HG02884 (cell line): ENCODE data around the gene TCF12.
"Not testable (repeated sequence)": the region's sequence is repeated elsewhere in the genome, so short reads cannot be mapped to it uniquely, and the experiment has no call there.

Source experiments
- ATAC-seq: cut with Tn5 transposase; IDR thresholded peaks from one replicate; pipeline ENCODE4 v1.9.1; 2021; ENCODE audit warnings: mild to moderate bottlenecking, moderate library complexity; ENCODE audit not compliant: unreplicated experiment

Gene TCF12

GRCh38 chr15:57129064-57129463 lies 210.6 kb downstream of the TCF12 start:
- no peak for ATAC-seq

- no peak for ATAC-seq
Measured at GRCh38 chr15:57130956-57131355, 212.5 kb downstream of the TCF12 start.

GRCh38 chr15:57133127-57133968 lies 214.9 kb downstream of the TCF12 start:
- no peak for ATAC-seq

- ATAC-seq, result no peak
Measured at GRCh38 chr15:57134071-57134605, 215.7 kb downstream of the TCF12 start.

- no peak for ATAC-seq
Measured at GRCh38 chr15:57134851-57135250, 216.4 kb downstream of the TCF12 start.

- ATAC-seq, result no peak
Measured at GRCh38 chr15:57135800-57136199, 217.4 kb downstream of the TCF12 start.

- no peak for ATAC-seq
Measured at GRCh38 chr15:57138349-57138788, 219.9 kb downstream of the TCF12 start.

- ATAC-seq, result no peak
Measured at GRCh38 chr15:57143511-57144078, 225.2 kb downstream of the TCF12 start.

- ATAC-seq, result no peak
Measured at GRCh38 chr15:57144448-57144847, 226.0 kb downstream of the TCF12 start.

GRCh38 chr15:57146506-57147201 lies 228.2 kb downstream of the TCF12 start:
- no peak for ATAC-seq

GRCh38 chr15:57147621-57148020 lies 229.2 kb downstream of the TCF12 start:
- no peak for ATAC-seq

- no peak for ATAC-seq
Measured at GRCh38 chr15:57148262-57148661, 229.8 kb downstream of the TCF12 start.

GRCh38 chr15:57149196-57149595 lies 230.8 kb downstream of the TCF12 start:
- no peak for ATAC-seq

- ATAC-seq, result no peak
Measured at GRCh38 chr15:57150066-57150865, 231.8 kb downstream of the TCF12 start.

- not testable (repeated sequence) for ATAC-seq
Measured at GRCh38 chr15:57150866-57151203, 232.4 kb downstream of the TCF12 start.

GRCh38 chr15:57152133-57152532 lies 233.7 kb downstream of the TCF12 start:
- ATAC-seq, result no peak

- ATAC-seq, result no peak
Measured at GRCh38 chr15:57152666-57153539, 234.5 kb downstream of the TCF12 start.

GRCh38 chr15:57156210-57156884 lies 237.9 kb downstream of the TCF12 start:
- ATAC-seq, result no peak

GRCh38 chr15:57158589-57158988 lies 240.1 kb downstream of the TCF12 start:
- no peak for ATAC-seq
